Ectodermal cell (in vitro differentiated cells): ENCODE measurements around the gene SCAMP1. TPM values are rescaled to one million over a fixed set of nuclear protein-coding genes. Genes with fewer than 3 reads are reported as not detected.

Source experiments
- H3K27ac ChIP-seq: 2 replicates; pipeline ENCODE4 v1.7.0; 2013; ENCODE audit warnings: mild to moderate bottlenecking, low read depth, low read length; ENCODE audit not compliant: insufficient read depth, poor library complexity, severe bottlenecking
- H3K27me3 ChIP-seq: 2 replicates; pipeline ENCODE4 v1.7.0; 2013; ENCODE audit warnings: mild to moderate bottlenecking, low read length; ENCODE audit not compliant: insufficient read depth, control insufficient read depth, poor library complexity, severe bottlenecking
- H3K36me3 ChIP-seq: one replicate; pipeline ENCODE4 v1.7.0; 2013; ENCODE audit warnings: low read length; ENCODE audit not compliant: control insufficient read depth, insufficient read depth
- H3K4me1 ChIP-seq: one replicate; pipeline ENCODE4 v1.7.0; 2013; ENCODE audit warnings: low read length; ENCODE audit not compliant: control insufficient read depth, insufficient read depth
- H3K4me3 ChIP-seq: 2 replicates; pipeline ENCODE4 v1.7.0; 2013; ENCODE audit warnings: low read depth, low read length, control low read depth; ENCODE audit not compliant: insufficient read depth
- H3K9me3 ChIP-seq: 2 replicates; pipeline ENCODE4 v1.7.0; 2013; ENCODE audit warnings: mild to moderate bottlenecking, low read length, moderate library complexity; ENCODE audit not compliant: control insufficient read depth
- WGBS, 2 experiments: methylation state at CpG; one replicate each; pipeline ENCODE4 v1.1.7; 2013; ENCODE audit warnings: missing lambda C conversion rate in 2 of 2; 5-methylcytosine and 5-hydroxymethylcytosine counted together
- polyA plus RNA-seq, 4 experiments: library from polyadenylated mRNA; stranded (reverse); fragments of 50-300 nt; gene quantifications; one replicate each; pipeline ENCODE4 v1.2.3, GENCODE V29; 2013

The SCAMP1 gene, protein sequence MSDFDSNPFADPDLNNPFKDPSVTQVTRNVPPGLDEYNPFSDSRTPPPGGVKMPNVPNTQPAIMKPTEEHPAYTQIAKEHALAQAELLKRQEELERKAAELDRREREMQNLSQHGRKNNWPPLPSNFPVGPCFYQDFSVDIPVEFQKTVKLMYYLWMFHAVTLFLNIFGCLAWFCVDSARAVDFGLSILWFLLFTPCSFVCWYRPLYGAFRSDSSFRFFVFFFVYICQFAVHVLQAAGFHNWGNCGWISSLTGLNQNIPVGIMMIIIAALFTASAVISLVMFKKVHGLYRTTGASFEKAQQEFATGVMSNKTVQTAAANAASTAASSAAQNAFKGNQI
- polyA plus RNA-seq (2013, experiment 1 of 4) = 44.1 TPM
- 45.1 TPM for polyA plus RNA-seq (2013, experiment 2 of 4)
- 35.7 TPM for polyA plus RNA-seq (2013, experiment 3 of 4)
- 47.3 TPM for polyA plus RNA-seq (2013, experiment 4 of 4)

DNA sequence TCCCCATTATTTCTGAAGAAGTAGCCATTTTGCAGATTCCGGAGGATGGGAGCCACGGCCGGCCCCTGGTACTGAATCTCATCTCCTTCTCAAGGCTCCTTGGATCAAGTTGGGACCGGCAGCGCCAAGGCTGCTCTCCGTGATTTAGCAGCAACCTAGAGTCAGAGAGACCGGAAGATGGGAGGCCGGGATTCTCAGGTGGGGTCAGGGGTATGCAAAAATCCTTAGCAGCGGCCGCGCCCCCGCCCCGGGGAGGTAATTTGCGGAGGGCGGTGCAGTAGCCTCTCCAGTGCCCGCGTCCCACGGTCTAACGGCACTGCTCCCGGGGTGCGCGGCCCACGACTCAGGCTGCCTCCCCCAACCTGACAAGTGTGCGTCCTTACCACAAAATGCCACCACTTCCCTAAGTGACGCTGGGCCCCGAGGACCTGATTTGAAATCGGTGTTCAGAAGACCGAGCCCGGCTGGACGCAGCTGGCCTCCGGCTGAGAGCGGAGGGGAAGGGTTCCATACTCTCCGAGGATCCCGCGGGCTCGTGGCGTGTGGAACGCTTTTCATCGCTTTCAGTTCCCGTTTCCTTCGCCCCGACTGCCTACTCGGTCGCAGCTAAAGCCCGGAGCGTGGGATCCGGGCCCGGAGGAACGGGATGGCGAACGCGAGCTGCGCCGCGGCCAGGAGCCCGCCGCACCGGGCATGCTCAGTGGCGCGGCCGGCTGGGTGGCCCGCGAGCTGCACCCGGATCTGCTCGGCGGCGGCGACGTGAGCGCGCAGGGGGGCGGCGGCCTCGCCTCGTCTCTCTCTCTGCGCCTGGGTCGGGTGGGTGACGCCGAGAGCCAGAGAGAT is at the start of gene SCAMP1:
Gene SCAMP1, plus strand, starts transcription at position 787 of the 843 bp plus-strand sequence. Its CDS starts 55 bp downstream, at position 842.
- 0% methylated on average over 79 of the region's 79 CpGs for WGBS, 2 experiments
- Histone ChIP-seq H3K36me3 (no peaks in the 10 kb centered on the region), H3K27ac (peak within 1 kb of the TSS; percentile 73), H3K4me3 (peak within 1 kb of the TSS; percentile 90), H3K4me1 (no peaks in the 10 kb centered on the region), H3K9me3 (no peaks in the 10 kb centered on the region), H3K27me3 (no peaks in the 10 kb centered on the region)

DNA sequence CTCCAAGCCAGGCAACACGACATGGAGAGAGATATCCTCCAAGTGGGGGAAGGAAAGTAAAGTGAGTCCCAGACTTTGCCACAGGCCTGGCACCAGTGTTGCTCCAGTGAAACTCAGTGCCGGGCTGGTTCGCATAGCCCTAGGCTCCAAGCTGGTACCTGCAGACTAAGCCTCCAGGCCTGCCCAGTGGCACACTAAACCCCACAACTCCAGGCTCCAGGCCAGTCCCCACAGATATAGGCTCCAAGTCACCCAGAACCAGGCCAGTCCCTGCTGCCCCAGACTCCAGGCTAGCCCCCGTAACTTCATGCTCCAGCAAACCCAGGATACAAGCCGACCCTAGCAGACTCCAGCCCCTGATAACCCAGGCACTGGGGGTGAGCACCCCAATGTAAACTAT is 42.9 kb upstream of the SCAMP1 start:
- no peak overlapping the region for H3K27ac ChIP-seq
- H3K4me1 ChIP-seq = no peaks in the 10 kb centered on the region
- no peak overlapping the region for H3K4me3 ChIP-seq
- no peaks in the 10 kb centered on the region for H3K36me3 ChIP-seq
- H3K9me3 ChIP-seq = no peaks in the 10 kb centered on the region
- 91 to 93% methylated on average over 5 of the region's 5 CpGs for WGBS, 2 experiments
- no peaks in the 10 kb centered on the region for H3K27me3 ChIP-seq

DNA sequence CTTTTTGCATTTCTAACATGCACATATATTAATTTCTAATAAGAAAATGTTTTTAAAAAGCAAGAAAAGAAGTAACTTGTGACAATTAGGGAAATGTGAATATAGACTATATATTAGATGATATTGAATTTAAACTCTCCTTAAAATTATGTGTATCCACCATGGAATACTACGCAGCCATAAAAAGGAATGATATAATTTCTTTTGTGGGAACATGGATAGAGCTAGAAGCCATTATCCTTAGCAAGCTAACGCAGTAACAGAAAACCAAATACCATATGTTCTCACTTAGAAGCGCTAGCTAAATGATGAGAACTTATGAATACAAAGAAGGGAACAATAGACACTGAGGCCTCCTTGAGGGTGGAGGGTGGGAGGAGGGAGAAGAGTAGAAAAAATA is 42.1 kb upstream of the SCAMP1 start:
- Histone ChIP-seq H3K4me1 (no peaks in the 10 kb centered on the region), H3K27me3 (no peaks in the 10 kb centered on the region), H3K4me3 (no peak overlapping the region), H3K9me3 (no peaks in the 10 kb centered on the region), H3K36me3 (no peaks in the 10 kb centered on the region), H3K27ac (no peak overlapping the region)
- WGBS, 2 experiments = 90 to 100% methylated on average over 2 to 3 of the region's 3 CpGs

DNA sequence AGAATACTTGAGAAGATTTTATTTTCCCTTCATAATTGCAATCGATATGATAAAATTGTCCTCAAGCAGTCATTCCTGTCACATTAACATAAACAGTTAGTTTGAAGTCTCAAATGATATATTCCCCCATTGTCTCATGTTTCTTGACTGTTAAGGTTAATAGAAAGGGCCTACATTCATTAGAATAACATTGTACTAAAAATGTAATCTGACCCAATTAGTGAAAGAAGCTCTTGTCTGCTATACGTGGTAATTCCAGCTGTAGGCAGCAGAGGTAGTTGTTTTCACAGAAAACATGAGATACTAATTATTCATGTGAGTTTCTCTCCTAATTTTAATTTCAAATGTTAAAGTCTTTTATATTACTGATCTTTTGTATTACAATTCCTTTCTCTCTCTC is 40.0 kb upstream of the SCAMP1 start:
- Histone ChIP-seq H3K27ac (no peak overlapping the region), H3K4me3 (no peak overlapping the region), H3K27me3 (no peaks in the 10 kb centered on the region), H3K4me1 (no peaks in the 10 kb centered on the region), H3K9me3 (no peaks in the 10 kb centered on the region), H3K36me3 (no peaks in the 10 kb centered on the region)
- 42% methylated on average over 2 of the region's 2 CpGs; no CpG with 5 or more reads in 1 of the 2 experiments for WGBS, 2 experiments

DNA sequence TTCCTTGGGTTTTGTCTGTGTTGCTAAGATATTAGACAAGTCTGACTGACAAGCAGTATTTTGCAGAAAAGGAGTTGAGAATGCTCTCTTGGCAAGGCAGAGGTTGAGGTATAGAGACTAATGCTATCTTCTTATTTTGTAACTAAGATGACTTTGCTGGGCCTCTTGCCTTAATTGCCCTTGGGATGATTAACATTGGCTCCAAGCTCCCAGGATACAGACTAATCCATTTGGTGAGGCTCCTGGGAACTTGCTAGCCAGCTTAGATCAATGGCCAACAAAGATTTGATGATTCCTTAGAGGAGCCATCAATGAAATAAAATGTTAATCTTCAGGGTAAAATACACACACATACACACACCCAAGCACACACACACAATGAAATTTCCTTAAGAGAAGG is 37.2 kb upstream of the SCAMP1 start:
- no peaks in the 10 kb centered on the region for H3K4me1 ChIP-seq
- H3K4me3 ChIP-seq = no peak overlapping the region
- H3K27me3 ChIP-seq = no peaks in the 10 kb centered on the region
- no peaks in the 10 kb centered on the region for H3K9me3 ChIP-seq
- no peaks in the 10 kb centered on the region for H3K36me3 ChIP-seq
- no peak overlapping the region for H3K27ac ChIP-seq

DNA sequence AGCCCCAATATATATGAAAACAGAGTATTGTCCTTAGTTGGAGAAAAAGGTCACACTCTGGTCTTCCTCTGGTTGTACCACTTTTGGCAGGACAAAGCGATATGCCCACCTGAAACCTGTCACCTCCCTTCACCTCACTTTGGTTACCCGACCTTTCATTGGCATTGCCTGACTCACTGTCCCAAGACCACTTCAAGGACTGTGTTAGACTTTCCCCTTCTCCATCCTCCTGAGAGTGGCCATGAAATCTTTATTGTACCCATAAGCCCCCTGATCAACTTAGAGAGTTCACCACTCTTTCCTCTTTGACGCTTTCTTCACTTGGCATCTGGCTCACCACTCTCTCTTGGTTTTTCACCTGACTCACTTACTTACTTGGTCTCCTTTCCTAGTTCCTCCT is 33.5 kb upstream of the SCAMP1 start:
- no peaks in the 10 kb centered on the region for H3K9me3 ChIP-seq
- peaks cover 4% of the 10 kb centered on the region for H3K4me1 ChIP-seq
- no peaks in the 10 kb centered on the region for H3K27me3 ChIP-seq
- H3K4me3 ChIP-seq = no peak overlapping the region
- no peaks in the 10 kb centered on the region for H3K36me3 ChIP-seq
- 94 to 95% methylated on average over 3 of the region's 3 CpGs for WGBS, 2 experiments
- H3K27ac ChIP-seq = no peak overlapping the region

DNA sequence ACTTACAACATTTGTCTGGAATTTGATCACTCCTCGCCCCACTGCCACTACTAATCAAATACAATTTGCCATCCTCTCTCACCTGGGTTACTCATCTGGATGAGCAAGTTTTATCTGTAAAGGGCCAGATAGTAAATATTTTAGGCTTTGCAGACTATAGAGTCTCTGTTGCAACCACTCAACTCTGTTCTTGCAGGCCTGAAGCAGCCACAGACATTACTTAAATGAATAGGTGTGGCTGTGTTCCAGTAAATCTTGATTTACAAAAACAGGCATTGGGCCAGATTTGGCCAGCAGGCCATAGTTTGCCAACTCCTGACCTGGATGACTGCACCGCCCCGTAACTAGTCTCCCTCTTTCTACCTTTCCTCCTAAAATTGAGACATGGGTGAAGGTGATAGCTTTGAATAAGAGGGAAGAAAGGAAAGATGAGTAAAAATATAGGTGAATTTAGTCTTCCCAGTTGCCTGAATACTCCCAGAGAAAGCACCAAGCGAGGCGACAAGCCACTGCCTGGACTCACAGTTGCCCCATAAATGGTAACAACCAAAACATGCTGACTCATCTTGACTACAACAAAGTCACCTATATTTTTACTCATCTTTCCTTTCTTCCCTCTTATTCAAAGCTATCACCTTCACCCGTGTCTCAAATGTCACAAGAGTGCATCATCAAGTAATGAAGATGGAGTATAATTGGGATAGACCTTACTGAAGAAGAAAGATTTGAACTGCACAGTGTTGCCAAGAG is 32.5 kb upstream of the SCAMP1 start:
- 94 to 100% methylated on average over 3 to 6 of the region's 6 CpGs for WGBS, 2 experiments

GRCh38 chr5:78328585-78329173 is 31.7 kb upstream of the SCAMP1 start:
- Histone ChIP-seq H3K36me3 (no peaks in the 10 kb centered on the region), H3K9me3 (no peaks in the 10 kb centered on the region), H3K4me1 (peaks cover 4% of the 10 kb centered on the region), H3K27me3 (no peaks in the 10 kb centered on the region), H3K27ac (peak overlapping the region; percentile 5), H3K4me3 (no peak overlapping the region)
- 70 to 75% methylated on average over 5 of the region's 5 CpGs for WGBS, 2 experiments

More for the DNA sequence above, 32.5 kb upstream of the SCAMP1 start:
- no peak overlapping the region for H3K4me3 ChIP-seq
- no peaks in the 10 kb centered on the region for H3K36me3 ChIP-seq
- no peaks in the 10 kb centered on the region for H3K9me3 ChIP-seq
- peaks cover 4% of the 10 kb centered on the region for H3K4me1 ChIP-seq
- no peaks in the 10 kb centered on the region for H3K27me3 ChIP-seq
- H3K27ac ChIP-seq = no peak overlapping the region

DNA sequence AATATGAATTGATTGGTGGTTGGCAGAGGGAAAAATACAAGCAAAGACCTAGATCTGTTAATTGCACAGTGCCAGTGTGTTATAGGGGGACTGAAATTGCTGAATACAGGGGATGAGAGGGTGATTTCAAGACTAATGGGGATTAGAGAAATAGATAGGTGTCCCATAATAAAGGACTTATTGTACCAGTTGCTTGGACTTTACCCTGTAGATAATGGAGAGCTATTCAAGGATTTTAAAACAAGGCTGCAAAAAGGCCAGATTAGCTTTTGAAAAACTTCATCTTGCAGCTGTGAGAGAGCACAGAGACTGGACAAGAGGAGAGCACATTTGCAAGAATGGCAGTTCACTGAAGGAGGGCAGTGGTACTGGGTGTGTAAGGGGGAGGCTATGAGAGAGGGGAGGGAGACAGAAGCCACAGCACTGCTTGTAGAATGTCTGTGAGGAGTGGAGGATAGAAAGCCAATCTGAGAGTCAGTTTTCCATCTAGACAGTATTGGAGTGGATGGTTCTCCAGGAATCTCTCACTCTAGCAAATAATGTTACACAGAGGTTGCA is 28.8 kb upstream of the SCAMP1 start:
- no peaks in the 10 kb centered on the region for H3K9me3 ChIP-seq
- H3K4me3 ChIP-seq = no peak overlapping the region
- H3K36me3 ChIP-seq = no peaks in the 10 kb centered on the region
- peaks cover 4% of the 10 kb centered on the region for H3K4me1 ChIP-seq
- no peaks in the 10 kb centered on the region for H3K27me3 ChIP-seq
- no peak overlapping the region for H3K27ac ChIP-seq
